ENCODE data around the gene CACNG3.
"Not testable (repeated sequence)": the region's sequence is repeated elsewhere in the genome, so short reads cannot be mapped to it uniquely, and the experiment has no call there.

CACNG3 gene

DNA sequence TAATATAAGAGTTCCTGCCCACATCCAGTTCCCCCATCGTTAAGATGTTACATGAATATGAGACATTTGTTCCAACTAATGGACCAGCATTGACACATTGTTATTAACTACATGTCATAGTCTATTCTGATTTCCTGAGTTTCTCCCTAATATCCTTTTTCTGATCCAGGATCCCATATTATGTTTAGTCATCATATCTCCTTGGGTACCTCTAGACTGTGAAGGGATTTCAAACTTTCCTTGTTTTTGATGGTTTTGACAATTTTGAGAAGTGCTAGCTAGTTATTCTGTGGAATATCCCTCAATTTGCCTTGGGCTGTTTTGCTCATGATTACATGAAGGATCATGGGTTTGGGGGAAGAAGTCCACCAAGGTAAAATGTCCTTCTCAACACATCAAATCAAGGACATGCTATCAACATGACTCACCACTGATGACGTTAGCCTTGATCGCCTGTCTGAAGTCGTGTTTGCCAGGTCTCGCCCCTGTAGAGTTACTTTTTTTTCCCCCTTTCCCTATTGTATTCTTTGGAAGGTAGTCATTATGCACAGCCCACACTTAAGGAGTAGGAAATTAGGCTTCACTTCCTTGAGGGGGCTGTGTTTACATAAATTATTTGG is 42.5 kb downstream of the CACNG3 start:
- no peak for DNase-seq (ENCODE audit: low read depth)
- no peak overlapping the region for H3K4me3 ChIP-seq (ENCODE audit: low read length)
- TF ChIP-seq CTCF (IDR thresholded peaks at IDR 0.05; ENCODE audit: insufficient read depth, low read depth, low read length, missing control alignments): no peak

- not testable (repeated sequence) for H3K4me3 ChIP-seq (ENCODE audit: low read length); DNase-seq (ENCODE audit: low read depth)
These were observed 44.6 kb downstream of the CACNG3 start for GRCh38 chr16:24300750-24301149.

DNA sequence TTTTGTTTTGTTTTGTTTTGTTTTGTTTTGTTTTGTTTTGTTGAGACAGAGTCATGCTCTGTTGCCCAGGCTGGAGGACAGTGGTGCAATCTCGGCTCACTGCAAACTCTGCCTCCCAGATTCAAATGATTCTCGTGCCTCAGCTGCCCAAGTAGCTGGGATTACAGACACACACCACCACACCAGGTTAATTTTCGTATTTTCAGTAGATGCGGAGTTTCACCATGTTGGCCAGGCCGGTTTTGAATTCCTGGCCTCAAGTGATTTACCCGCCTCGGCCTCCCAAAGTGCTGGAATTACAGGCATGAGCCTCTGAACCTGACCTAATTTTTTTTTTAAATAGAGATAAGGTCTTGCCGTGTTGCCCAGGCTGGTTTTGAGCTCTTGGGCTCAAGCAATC is 46.5 kb downstream of the CACNG3 start:
- no peak overlapping the region for H3K4me3 ChIP-seq (ENCODE audit: low read length)
- no peak for TF ChIP-seq CTCF (IDR thresholded peaks at IDR 0.05; ENCODE audit: insufficient read depth, low read depth, low read length, missing control alignments)
- no peak for DNase-seq (ENCODE audit: low read depth)

GRCh38 chr16:24308200-24308599 is 52.1 kb downstream of the CACNG3 start:
- no peak overlapping the region for H3K4me3 ChIP-seq (ENCODE audit: low read length)
- peak; percentile 1 for DNase-seq (ENCODE audit: low read depth)
- TF ChIP-seq CTCF (IDR thresholded peaks at IDR 0.05; ENCODE audit: insufficient read depth, low read depth, low read length, missing control alignments): no peak

GRCh38 chr16:24309258-24310142 is 53.4 kb downstream of the CACNG3 start:
- DNase-seq (ENCODE audit: low read depth): peak; percentile 26
- TF ChIP-seq CTCF (IDR thresholded peaks at IDR 0.05; ENCODE audit: insufficient read depth, low read depth, low read length, missing control alignments): no peak
- H3K4me3 ChIP-seq (ENCODE audit: low read length): no peak overlapping the region

- no peak for TF ChIP-seq CTCF (IDR thresholded peaks at IDR 0.05; ENCODE audit: insufficient read depth, low read depth, low read length, missing control alignments)
- DNase-seq (ENCODE audit: low read depth): no peak
- H3K4me3 ChIP-seq (ENCODE audit: low read length): no peak overlapping the region
These were observed 59.2 kb downstream of the CACNG3 start for GRCh38 chr16:24315343-24315742.

DNA sequence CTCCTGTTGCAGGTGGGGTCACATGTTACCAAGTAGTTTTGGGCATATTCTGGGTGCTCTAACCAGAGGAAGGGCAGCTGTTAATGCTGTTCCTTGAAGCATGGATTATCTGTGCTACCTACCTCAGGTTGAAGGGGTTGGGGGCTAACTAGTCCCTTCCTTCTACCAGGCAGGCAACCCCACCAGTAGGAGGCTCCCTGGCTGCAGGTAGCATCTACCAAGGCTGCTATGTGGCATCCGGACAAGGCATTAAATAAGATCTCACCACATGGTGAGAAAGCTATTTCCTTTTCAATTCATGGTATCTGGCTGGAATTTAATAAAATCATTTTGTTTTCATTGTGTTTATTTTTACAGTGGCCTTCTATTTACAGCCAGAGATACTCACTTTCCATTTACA is 62.5 kb downstream of the CACNG3 start:
- no peak for DNase-seq (ENCODE audit: low read depth)
- no peak overlapping the region for H3K4me3 ChIP-seq (ENCODE audit: low read length)
- TF ChIP-seq CTCF (IDR thresholded peaks at IDR 0.05; ENCODE audit: insufficient read depth, low read depth, low read length, missing control alignments): no peak
